ENCODE results near the gene AGR2.
"Not testable (repeated sequence)": the region's sequence is repeated elsewhere in the genome, so short reads cannot be mapped to it uniquely, and the experiment has no call there.

The AGR2 gene

DNA sequence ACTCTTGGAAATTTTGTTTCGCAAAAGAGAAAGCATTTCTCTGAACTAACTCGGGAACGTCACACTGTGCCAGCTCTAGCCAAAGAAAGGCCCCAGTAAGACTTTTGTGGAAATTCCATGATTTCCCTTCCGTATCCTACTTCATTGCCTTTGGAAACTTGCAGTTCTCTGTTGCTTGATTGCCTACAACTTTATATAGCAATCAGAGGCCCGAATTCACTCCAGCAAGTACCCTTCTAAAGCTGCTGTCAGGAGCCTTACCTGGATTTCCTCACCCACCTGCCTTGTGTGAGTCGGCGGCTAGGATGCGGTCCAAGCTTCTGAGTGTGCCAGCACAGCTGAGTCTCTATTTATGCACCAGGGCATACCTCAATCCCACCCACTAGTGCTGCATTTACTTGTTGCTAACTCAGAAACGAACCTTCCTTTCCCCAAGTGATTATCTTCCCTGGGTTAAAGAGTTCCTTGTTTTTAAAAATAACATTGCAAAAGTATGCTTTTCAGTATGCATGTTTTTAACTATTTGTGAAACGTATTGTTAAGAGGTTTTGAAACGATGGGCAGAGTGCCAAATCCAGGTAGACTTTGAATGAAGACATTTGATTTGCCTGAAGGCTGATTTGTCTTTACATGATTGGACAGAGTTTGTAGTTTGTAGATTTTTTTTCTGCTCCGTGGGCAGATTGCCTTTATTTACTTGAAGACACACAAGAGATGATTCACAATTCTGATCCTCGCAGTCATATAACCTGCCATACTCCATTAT lies at the start of gene AGR2:
Gene AGR2 (minus strand): TSS at position 326 of the 766 bp plus-strand sequence. CDS start 3,203 bp downstream, outside the sequence.
- no peak for DNase-seq

DNA sequence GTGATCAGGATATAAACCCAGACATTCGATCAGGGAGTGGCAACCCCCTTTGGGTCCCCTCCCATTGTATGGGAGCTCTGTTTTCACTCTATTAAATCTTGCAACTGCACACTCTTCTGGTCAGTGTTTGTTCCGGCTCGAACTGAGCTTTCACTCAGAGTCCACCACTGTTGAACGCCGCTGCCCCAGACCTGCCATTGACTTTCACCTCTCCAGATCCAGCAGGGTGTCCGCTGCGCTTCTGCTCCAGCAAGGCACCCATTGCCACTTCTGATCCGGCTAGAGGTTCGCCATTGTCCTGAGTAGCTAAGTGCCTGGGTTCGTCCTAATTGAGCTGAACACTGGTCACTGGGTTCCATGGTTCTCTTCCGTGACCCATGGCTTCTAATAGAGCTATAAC lies 48.4 kb upstream of the AGR2 start:
- DNase-seq = not testable (repeated sequence)

DNA sequence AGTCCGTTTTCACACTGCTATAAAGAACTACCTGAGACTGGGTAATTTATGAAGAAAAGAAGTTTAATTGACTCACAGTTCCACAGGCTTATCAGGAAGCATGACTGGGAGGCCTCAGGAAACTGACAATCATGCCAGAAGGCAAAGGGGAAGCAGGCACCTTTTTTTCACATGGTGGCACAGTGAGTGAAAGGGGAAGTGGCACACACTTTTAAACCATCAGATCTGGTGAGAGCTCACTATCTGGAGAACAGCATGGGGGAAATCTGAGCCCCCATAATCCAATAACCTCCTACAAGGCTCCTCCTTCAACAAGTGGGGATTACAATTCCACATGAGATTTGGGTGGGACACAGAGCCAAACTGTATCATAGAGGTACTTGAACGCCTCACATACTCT lies 47.0 kb upstream of the AGR2 start:
- no peak for DNase-seq

DNA sequence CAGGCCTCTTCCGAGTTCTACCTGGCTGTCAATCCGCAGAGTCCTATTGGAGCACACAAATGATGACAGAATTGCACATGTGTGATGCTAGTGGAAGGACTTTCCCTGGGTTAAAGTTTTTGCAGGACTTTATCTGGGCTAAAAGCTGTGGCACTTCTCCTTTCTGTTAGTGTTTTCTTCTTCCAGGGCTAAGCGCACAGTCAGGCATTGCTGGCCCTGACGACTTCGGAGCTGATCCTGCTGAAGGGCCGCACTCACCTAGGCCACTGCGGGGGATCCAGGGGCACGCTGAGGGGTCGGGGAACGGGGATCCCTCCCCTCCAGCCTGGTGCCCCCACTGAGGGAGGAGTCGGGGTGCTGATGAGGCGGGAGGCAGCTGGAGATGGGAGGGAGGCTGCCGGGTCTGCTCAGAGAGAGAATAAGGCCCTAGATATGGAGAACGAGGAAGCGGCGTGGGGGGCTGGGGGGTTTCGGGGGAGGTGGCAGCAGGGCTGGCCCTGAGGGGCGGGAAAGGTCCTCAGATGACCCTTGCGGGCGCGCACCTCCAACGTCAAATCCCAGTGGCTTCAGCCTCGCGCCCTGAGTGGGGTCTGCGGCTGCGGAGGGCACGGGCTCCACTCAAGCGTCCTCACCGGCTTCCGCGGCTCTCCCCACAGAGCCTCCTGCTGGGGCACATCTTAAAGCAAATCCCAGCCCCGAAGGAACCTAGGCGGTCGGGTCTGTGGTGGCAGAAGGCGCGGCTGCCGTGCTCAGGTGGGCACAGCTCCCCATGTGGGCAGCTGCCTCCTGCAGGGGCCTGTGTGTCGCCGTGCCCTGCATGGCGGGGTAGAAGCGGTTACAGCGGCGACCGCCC lies 46.0 kb upstream of the AGR2 start:
- no peak for DNase-seq

DNA sequence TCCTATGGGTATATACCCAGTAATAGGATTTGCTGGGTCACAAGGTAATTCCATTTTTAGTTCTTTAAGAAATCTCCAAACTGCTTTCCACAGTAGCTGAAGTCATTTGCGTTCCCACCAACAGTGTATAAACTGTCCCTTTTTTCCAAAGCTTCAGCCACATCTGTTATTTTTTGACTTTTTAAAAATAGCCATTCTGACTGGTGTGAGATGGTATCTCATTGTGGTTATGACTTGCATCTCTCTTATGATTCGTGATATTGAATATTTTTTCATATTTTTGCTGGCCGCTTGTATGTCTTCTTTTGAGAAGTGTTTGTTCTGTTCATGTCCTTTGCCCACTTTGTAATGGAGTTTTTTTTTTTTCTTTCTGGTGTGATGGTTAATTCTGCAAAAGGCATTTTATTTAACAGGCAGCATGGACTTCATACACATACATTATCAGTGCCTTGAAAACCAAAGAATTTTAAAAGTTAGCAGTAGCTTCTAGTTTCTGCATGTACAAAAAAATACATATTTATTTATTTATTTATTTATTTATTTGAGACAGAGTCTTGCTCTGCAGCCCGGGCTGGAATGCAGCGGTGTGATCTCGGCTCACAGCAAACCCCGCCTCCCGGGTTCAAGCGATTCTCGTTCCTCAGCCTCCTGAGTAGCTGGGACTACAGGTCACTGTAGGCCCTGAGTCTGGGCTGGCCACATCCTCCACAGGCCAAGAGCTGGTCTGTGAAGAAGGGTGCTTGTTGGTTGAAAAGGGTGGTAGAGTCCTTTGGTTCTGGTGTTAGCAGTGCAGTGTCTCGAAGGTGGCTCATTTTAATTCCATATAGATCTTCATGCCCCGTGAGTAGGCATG lies 44.7 kb upstream of the AGR2 start:
- DNase-seq = no peak

DNA sequence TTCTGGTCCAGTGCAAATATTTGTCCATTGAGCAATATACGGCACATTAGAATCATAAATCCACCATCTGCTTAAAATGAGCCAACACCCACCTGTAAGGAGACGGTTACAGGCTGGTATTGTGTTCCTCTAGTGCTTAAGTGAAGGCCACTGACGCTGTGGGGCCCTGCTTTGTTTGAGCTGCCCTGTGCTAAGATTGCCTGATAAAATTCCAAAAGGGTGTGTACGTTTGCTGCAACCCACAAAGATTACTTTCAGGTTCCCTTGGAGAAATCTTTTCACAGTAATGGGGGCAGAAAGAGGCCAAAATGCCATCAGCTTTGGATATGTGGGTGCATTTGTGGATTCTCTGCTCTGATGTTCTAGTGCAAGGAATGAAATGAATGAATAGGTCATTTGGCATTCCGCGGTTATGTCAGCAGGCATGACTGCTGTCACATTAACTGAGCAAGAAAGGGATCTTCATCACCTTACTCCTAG lies 42.6 kb upstream of the AGR2 start:
- DNase-seq = no peak

DNA sequence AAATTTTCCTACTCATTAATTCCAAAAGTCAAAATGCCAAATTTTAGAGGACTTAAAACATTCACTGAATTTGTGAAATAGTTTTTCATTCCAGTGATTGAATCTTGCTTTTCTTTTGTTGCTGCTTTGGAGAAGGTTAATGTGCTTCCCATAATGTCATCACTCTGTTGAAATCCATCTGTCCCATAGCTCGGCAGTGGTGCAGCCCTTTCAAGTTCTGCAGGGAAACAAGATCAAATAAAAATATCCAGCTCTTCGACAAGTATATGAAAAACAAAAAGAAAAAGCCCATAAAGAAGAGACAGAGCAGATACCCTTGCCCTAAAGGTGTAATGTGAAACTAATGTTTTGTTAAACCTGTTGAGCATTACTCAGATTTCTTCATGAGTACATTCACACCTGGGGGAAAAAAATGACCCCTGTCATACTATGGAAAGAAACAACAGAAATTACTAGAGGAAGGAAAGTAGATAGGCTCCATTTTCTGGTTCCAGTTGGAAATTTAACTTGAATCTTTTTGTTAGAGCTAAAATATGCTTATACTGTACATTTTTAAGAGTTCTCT lies 41.9 kb upstream of the AGR2 start:
- DNase-seq = no peak

DNA sequence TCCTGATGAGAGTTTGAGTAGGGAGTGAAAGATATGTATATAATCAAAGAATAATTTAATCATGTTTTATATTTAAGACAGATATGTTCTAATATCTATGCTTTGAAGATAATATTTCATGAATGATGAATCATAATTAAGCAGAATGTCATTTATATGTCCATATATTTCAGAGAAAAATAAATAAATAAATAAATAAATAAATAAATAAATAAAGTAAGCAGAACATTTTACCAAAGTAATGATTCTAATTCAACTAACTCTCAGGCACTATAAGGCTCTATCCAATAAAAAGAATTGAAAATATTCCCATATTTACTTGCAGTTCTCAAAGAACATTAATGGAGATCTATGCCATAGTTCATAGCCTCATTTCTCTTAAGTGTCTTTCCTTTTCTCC lies 40.9 kb upstream of the AGR2 start:
- DNase-seq = no peak

DNA sequence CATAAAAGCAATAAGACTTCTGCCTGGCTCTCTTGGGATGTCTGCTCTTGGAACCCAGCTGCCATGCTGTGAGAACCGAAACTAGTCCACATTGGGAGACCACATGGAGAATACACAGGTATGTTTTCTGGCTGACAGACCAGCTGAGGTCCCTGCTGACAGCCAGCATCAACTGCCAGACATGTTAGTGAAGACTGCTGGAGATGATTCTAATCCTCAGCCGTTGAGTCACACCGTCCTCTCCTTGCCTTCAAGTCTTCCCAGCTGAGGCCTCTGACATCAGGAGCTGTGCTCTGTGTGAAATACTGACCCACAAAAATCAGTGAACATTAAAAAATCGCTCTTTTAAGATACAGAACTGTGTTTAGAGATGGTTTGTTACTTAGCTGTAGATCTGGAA lies 36.9 kb upstream of the AGR2 start:
- no peak for DNase-seq

DNA sequence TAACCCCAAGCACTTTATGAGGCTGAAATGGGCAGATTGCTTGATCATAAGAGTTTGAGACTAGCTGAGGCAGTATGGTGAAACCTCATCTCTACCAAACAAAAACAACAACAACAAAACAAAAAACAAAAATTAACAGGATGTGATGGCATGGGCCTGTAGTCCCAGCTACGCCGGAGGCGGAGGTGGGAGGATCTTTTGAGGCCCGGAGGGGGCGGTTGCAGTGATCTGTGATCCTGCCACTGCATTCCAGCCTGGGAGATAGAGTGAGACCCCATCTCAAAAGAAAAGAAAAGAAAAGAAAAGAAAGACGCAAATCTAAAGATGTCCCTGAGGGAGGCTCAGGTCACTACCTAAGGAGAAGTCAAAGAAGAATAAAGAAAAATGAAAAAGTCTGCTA lies 35.3 kb upstream of the AGR2 start:
- DNase-seq = no peak

DNA sequence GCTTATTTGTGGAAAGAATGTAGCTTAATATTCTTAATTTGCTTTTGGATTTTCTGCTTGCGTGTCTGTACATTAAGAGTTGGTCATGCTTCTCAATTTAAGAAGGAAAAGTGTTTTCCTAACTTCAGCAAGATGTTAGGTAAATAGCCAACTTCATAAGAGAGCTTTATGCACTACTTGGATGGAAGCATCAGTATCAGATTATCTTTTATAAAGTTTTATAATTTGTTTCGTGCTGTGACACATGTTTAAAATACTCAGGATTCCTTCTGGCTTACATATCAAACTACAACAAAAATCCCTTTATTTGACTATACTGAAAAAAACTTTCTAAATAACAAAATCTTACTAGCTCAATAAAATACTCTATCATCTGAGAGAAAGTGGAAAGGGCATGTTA lies 34.8 kb upstream of the AGR2 start:
- no peak for DNase-seq

DNA sequence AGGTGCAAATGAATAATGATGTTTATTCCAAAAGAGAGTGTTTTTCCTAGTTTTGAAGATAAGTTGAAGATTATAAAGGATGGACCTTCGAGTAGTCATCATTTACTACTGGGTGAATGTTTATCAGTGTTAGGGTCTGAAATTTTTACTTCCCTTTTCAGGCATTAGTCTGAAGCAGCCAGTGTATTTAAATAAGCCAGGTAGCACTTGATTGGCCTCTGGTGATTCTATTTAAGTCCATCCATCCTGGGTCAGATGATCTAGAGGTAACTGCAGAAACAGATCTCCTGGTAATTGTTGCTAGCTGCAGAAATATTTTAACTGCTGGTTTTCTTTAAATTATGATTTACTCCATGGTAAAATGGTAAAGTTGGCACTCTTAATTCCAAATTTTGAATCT lies 34.1 kb upstream of the AGR2 start:
- no peak for DNase-seq

DNA sequence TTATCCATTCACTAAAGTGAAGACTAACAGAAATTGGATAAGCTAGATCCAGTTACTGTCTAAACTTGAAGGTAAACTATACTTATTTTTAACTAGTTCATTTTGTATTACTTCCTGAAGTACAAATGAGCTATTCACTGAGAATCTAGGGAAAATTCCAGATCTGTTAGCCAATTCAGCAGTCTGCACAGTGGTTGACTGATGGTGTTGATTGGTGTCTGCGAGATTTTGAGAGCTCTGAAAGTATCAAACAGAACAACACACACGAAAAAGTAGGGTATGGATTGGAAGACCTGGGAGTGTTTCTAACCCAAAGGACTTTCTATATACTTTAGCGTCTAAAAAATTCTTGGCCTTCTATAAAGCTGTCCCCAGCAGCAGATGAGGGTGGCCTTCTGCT lies 33.6 kb upstream of the AGR2 start:
- no peak for DNase-seq

DNA sequence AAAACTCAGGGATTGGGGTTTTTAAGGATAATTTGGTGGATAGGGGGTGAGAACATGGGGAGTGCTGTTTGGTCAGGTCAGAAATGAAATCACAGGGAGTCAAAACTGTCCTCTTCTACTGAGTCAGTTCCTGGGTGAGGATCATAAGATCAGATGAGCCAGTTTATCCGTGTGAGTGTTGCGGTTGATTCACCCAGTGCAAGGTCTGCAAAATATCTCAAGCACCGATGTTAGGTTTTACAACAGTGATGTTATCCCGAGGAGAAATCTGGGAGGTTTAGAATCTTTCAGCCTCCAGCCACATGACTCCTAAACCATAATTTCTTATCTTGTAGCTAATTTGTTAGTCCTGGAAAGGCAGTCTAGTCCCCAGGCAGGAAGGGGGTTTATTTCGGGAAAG lies 31.7 kb upstream of the AGR2 start:
- DNase-seq = no peak

DNA sequence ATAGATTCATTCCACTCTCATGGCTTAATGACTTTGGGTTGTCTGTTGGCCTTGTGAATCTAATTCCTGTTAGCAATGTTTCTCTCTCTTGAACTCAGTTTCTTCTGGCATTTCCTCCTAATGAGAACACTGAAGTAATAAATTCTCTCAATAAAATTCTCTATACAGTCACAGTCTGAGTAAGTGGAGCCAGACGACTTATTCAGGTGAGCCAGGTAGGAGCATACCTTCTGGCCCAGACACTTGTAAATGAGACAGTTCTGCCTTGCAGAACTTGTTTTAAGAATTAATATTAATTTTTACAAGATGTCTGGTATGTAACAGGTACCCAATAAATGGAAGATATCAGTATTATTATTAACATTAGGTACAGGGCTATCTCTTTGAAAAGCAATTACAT lies 28.6 kb upstream of the AGR2 start:
- DNase-seq = no peak

DNA sequence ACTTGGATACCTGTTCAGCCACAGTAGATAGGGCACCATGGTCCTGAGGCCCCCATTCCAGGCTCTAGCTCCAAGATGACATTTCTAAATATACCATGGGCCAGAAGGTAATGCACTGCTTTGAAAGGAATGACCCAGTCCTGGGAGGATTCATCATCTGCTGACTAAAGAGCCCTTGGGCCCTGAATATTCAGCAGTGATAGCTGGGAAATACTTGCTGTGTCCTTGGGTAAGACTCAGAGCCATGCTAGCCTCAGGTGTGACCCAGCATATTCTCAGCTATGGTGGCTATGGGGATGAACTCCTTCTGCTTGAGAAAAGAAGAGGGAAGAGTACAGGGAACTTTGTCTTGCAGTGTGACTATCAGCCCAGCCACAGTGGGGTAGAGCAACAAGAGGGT lies 21.3 kb upstream of the AGR2 start:
- no peak for DNase-seq

DNA sequence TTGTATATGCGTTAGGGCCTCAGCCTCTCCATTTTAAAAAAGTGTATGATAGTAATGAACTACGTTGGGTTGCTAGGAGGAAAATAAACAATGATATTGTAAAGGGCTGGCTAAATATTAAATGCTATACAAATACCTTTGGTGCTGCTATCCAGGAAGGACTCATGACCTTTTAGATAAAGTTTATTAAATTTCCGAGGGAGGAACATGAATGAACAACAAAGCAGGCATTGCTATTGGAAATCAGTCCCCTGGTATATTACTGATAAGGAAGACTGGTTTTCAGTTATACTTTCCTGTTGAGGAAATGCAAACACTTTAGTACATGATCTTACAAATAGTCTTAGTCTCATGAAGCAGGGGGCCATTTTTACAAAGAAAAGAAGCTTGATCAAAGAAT lies 17.2 kb upstream of the AGR2 start:
- no peak for DNase-seq

DNA sequence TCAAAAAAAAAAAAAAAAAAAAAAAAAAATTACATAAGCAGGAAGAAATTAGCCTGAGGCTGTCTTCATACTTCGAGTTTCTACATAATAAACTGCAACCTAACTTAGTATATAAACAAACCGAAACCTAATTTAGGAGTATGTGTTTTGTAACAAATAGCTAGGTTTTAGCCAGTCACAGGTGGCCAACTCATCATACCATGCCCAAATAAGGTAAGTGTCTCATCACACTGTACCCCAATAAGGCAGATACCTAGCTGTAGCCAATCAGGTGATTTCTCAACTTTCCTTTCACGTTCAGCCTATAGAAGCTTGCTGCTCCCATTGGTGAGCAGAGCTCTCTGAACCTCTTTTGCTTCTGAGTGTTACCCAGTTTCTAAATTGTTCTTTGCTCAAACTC lies 13.9 kb upstream of the AGR2 start:
- no peak for DNase-seq

DNA sequence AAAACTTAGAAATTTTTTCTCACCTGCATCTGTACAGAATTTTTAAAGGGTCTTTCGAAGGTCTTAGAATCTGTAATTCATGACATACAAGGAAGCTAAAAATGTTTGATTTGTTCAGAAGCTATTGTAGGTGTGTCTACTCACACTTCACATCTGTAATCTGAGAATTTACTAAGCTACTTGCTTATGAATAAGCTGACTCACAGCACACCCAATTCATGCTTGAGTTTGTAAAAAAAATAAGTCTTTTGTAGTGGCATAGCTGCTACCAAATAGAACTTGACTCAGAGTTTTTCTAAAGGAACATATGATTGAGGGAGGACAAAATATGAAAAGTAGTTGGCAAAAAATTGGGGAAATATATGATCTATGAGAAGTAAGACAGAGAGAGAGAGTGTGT lies 12.7 kb upstream of the AGR2 start:
- no peak for DNase-seq

DNA sequence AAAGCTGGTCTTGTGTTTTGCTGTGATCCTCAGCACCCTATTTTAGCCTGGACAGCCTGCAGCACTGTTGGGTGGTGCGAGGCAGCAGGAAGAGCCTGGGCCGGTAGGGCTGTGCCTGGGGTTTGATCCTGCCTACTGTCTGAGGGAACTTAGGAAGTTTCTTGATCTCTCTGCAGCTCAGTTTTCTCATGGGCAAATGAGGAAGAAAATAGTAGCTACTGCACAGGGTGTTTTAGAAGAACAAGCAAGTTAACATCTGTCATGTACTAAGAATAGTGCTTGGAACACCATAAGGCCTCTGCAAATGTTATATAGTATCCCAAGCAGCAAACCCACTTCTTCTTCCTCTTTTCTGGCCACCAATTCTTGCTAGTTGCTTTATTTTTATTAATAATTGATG lies 12.0 kb upstream of the AGR2 start:
- DNase-seq = no peak

DNA sequence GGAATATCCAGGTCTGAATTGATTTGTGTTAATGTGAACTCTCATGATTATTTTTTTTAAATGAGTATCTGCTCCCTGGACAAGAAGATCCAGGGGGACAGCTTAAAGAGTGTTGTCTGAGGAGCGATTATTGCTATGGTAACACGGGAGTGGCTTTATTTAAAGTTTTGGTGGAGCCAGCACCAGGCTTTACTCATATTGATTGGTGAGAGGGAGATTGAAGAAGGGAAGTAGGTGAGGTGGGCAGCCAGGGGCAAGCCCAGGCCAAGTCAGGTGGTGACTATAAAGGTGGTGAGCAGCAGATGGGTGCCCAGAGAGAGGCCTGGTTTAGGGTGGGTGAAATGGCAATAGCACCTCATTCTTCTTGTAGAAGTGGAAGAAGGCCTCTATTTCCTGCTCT lies 10.2 kb upstream of the AGR2 start:
- DNase-seq = no peak

DNA sequence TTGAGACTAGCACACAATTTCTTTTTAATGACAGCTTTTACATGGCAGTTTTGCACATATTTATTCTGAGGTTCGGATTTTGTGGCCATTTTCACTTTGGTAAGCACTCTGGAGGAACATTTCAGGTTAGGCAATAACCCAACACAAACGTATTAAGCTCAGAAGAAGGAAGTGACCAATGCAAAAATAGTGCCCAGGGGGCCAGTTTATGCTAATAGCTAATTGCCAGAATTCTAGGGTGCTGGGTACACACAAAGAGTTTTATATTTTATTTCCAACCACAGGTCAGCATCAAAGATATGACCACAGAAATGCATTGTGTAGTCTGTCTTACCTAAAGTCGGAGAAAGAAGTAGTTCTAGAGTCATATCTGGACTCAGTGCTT lies 8.4 kb upstream of the AGR2 start:
- DNase-seq = no peak
